T-helper 2 cell treated with Interferon-gamma antibody and Interleukin-4, amounts not matched to agents 5 μg/mL and 100 μg/mL, for 36 hours (primary cell): ENCODE measurements around the gene IMMP2L.

Source experiments
- DNase-seq: peaks from one replicate; pipeline ENCODE4 v3.0.0; 2021; ENCODE audit warnings: low spot score
- H3K27ac Mint-ChIP-seq: one replicate; pipeline ENCODE4 v1.8.0; 2021; ENCODE audit warnings: mild to moderate bottlenecking, mixed read lengths
- H3K27me3 Mint-ChIP-seq: one replicate; pipeline ENCODE4 v1.8.0; 2021; ENCODE audit warnings: low read depth, mixed read lengths
- H3K36me3 Mint-ChIP-seq: one replicate; pipeline ENCODE4 v1.8.0; 2021; ENCODE audit warnings: low read depth, mixed read lengths
- H3K4me1 Mint-ChIP-seq: one replicate; pipeline ENCODE4 v1.8.0; 2021; ENCODE audit warnings: low read depth, mixed read lengths
- H3K4me3 Mint-ChIP-seq: one replicate; pipeline ENCODE4 v1.8.0; 2022; ENCODE audit warnings: mild to moderate bottlenecking, moderate library complexity, mixed read lengths
- H3K9me3 Mint-ChIP-seq: one replicate; pipeline ENCODE4 v1.8.0; 2021; ENCODE audit warnings: mixed read lengths

The IMMP2L gene

DNA sequence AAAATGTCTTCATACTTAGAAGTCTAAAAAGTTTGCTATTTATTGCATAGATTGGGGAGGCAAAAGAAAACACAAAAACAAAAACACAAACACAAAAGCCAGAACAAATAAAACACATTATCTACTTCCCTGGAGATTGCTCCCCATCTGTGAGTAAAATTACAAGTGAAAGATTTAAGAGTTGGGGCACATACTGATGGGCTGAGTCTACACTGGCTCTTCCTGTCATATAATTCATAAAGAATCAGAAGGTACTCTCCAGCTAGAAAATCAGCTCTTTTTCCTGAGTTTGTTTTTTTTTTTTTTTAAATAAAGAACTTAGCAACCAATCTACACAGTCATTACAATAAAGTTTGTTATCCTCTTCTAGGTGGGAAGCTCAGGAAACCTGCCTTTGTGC, 663.8 kb downstream of the IMMP2L start:
- Mint-ChIP-seq H3K9me3 (peaks cover 23% of the 10 kb centered on the region), H3K27ac (no peak overlapping the region), H3K36me3 (peaks cover 3% of the 10 kb centered on the region), H3K27me3 (no peaks in the 10 kb centered on the region), H3K4me3 (no peak overlapping the region), H3K4me1 (peaks cover 7% of the 10 kb centered on the region)
- DNase-seq, result no peak

GRCh38 chr7:110897538-110897937, 664.8 kb downstream of the IMMP2L start:
- H3K4me3 Mint-ChIP-seq, result no peak overlapping the region

GRCh38 chr7:110894111-110894510, 668.2 kb downstream of the IMMP2L start:
- H3K27ac Mint-ChIP-seq, result no peak overlapping the region
- H3K9me3 Mint-ChIP-seq, result peaks cover 20% of the 10 kb centered on the region
- H3K27me3 Mint-ChIP-seq, result no peaks in the 10 kb centered on the region
- DNase-seq, result no peak
- no peak overlapping the region for H3K4me3 Mint-ChIP-seq
- H3K4me1 Mint-ChIP-seq, result peaks cover 9% of the 10 kb centered on the region
- H3K36me3 Mint-ChIP-seq, result peaks cover 3% of the 10 kb centered on the region

More at GRCh38 chr7:110897538-110897937, 664.8 kb downstream of the IMMP2L start:
- Mint-ChIP-seq H3K9me3 (peaks cover 23% of the 10 kb centered on the region), H3K36me3 (peaks cover 3% of the 10 kb centered on the region), H3K4me1 (peaks cover 2% of the 10 kb centered on the region), H3K27ac (no peak overlapping the region), H3K27me3 (no peaks in the 10 kb centered on the region)
- no peak for DNase-seq

GRCh38 chr7:110891197-110891596, 671.1 kb downstream of the IMMP2L start:
- H3K4me1 Mint-ChIP-seq, result peaks cover 6% of the 10 kb centered on the region
- no peak overlapping the region for H3K27ac Mint-ChIP-seq
- peaks cover 1% of the 10 kb centered on the region for H3K36me3 Mint-ChIP-seq
- DNase-seq, result no peak
- no peaks in the 10 kb centered on the region for H3K27me3 Mint-ChIP-seq
- no peak overlapping the region for H3K4me3 Mint-ChIP-seq
- H3K9me3 Mint-ChIP-seq, result peaks cover 11% of the 10 kb centered on the region

- Mint-ChIP-seq H3K4me3 (no peak overlapping the region), H3K9me3 (peaks cover 11% of the 10 kb centered on the region), H3K27ac (peak overlapping the region; percentile 0), H3K36me3 (no peaks in the 10 kb centered on the region), H3K27me3 (no peaks in the 10 kb centered on the region), H3K4me1 (peaks cover 6% of the 10 kb centered on the region)
- DNase-seq, result no peak
Measured at GRCh38 chr7:110890101-110890500, 672.2 kb downstream of the IMMP2L start.

DNA sequence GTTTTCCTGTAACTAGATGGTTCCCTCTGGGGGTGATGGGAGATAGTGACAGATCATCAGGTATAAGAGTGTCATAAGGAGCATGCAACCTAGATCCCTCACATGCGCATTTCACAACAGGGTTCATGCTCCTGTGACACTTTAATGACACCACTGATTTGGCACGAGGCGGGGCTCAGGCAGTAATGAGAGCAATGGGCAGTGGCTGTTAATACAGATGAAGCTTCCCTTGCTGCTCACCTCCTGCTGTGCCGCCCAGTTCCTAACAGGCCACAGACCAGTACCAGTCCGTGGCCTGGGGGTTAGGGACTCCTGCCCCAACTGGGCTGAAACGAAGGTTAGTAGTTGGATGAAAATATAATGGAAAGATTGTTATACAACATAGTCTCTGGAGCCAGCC, 673.0 kb downstream of the IMMP2L start:
- Mint-ChIP-seq H3K9me3 (peaks cover 7% of the 10 kb centered on the region), H3K27me3 (no peaks in the 10 kb centered on the region)

GRCh38 chr7:110888641-110889040, 673.7 kb downstream of the IMMP2L start:
- H3K4me3 Mint-ChIP-seq, result no peak overlapping the region
- no peak for DNase-seq
- no peaks in the 10 kb centered on the region for H3K9me3 Mint-ChIP-seq
- no peaks in the 10 kb centered on the region for H3K36me3 Mint-ChIP-seq
- no peak overlapping the region for H3K27ac Mint-ChIP-seq
- peaks cover 6% of the 10 kb centered on the region for H3K4me1 Mint-ChIP-seq
- no peaks in the 10 kb centered on the region for H3K27me3 Mint-ChIP-seq

More for the DNA sequence above, 673.0 kb downstream of the IMMP2L start:
- Mint-ChIP-seq H3K4me1 (peaks cover 6% of the 10 kb centered on the region), H3K27ac (no peak overlapping the region), H3K4me3 (no peak overlapping the region), H3K36me3 (no peaks in the 10 kb centered on the region)
- no peak for DNase-seq

DNA sequence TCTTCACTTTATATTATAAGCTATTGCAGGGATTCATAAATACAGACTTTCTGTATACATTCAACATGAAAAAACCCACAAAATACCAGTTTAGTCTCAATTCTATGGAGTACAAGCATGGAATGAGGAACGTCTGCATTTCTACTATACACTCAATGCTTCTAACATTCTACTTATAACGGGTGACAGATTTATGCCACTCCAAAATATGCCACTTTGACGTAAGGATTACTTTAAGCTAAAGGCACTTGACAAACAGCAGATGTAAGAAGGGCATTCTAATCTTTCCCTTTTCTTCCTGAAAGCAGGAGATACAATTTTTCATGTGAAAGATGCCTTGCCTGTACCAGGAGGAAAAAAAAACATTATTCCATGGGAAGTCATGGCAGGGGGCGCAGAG, 676.8 kb downstream of the IMMP2L start:
- Mint-ChIP-seq H3K9me3 (no peaks in the 10 kb centered on the region), H3K36me3 (no peaks in the 10 kb centered on the region), H3K27ac (no peak overlapping the region), H3K4me1 (peaks cover 9% of the 10 kb centered on the region), H3K27me3 (no peaks in the 10 kb centered on the region), H3K4me3 (no peak overlapping the region)
- DNase-seq, result no peak

- H3K9me3 Mint-ChIP-seq, result no peaks in the 10 kb centered on the region
- H3K27ac Mint-ChIP-seq, result no peak overlapping the region
- no peak for DNase-seq
- H3K4me1 Mint-ChIP-seq, result peaks cover 7% of the 10 kb centered on the region
- no peak overlapping the region for H3K4me3 Mint-ChIP-seq
- H3K36me3 Mint-ChIP-seq, result no peaks in the 10 kb centered on the region
- H3K27me3 Mint-ChIP-seq, result no peaks in the 10 kb centered on the region
Measured at GRCh38 chr7:110881721-110882120, 680.6 kb downstream of the IMMP2L start.

DNA sequence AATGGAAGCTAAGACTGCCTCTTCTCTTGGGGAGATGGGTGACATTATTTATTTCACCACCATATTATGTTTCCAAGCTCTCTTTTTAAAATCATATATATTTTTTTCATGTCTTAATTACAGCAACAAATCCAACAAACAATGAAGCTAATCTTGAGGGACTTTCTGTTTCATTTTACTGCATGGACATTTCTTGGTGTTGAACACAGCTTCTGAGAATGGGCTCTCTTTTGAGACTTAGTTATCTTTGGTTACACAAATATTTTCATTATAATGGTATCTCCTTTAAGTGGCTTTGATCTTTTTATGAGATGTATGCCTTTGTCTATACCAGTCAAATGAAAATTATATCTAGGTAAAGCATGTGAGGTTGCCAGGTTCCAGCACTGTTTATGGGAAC, 681.3 kb downstream of the IMMP2L start:
- Mint-ChIP-seq H3K27ac (no peak overlapping the region), H3K4me3 (no peak overlapping the region), H3K9me3 (no peaks in the 10 kb centered on the region), H3K4me1 (peaks cover 7% of the 10 kb centered on the region), H3K36me3 (no peaks in the 10 kb centered on the region), H3K27me3 (no peaks in the 10 kb centered on the region)
- DNase-seq, result no peak

GRCh38 chr7:110877016-110877415, 685.3 kb downstream of the IMMP2L start:
- H3K27me3 Mint-ChIP-seq, result no peaks in the 10 kb centered on the region
- no peak for DNase-seq
- H3K27ac Mint-ChIP-seq, result no peak overlapping the region
- H3K36me3 Mint-ChIP-seq, result no peaks in the 10 kb centered on the region
- peaks cover 6% of the 10 kb centered on the region for H3K4me1 Mint-ChIP-seq
- H3K4me3 Mint-ChIP-seq, result no peak overlapping the region
- peaks cover 4% of the 10 kb centered on the region for H3K9me3 Mint-ChIP-seq

- H3K4me1 Mint-ChIP-seq, result peaks cover 1% of the 10 kb centered on the region
- peaks cover 4% of the 10 kb centered on the region for H3K9me3 Mint-ChIP-seq
- H3K27me3 Mint-ChIP-seq, result no peaks in the 10 kb centered on the region
- DNase-seq, result no peak
- no peak overlapping the region for H3K27ac Mint-ChIP-seq
- no peaks in the 10 kb centered on the region for H3K36me3 Mint-ChIP-seq
- no peak overlapping the region for H3K4me3 Mint-ChIP-seq
Measured at GRCh38 chr7:110875346-110875745, 686.9 kb downstream of the IMMP2L start.

- Mint-ChIP-seq H3K27me3 (no peaks in the 10 kb centered on the region), H3K36me3 (no peaks in the 10 kb centered on the region), H3K4me1 (peaks cover 1% of the 10 kb centered on the region), H3K4me3 (no peak overlapping the region), H3K9me3 (peaks cover 4% of the 10 kb centered on the region), H3K27ac (no peak overlapping the region)
- no peak for DNase-seq
Measured at GRCh38 chr7:110871856-110872255, 690.4 kb downstream of the IMMP2L start.

- Mint-ChIP-seq H3K27ac (no peak overlapping the region), H3K27me3 (no peaks in the 10 kb centered on the region), H3K9me3 (peaks cover 4% of the 10 kb centered on the region), H3K36me3 (peaks cover 2% of the 10 kb centered on the region), H3K4me3 (no peak overlapping the region), H3K4me1 (peaks cover 1% of the 10 kb centered on the region)
- DNase-seq, result no peak
Measured at GRCh38 chr7:110870926-110871325, 691.4 kb downstream of the IMMP2L start.

- H3K4me3 Mint-ChIP-seq, result no peak overlapping the region
- no peaks in the 10 kb centered on the region for H3K9me3 Mint-ChIP-seq
- peaks cover 2% of the 10 kb centered on the region for H3K36me3 Mint-ChIP-seq
- no peaks in the 10 kb centered on the region for H3K27me3 Mint-ChIP-seq
- no peak overlapping the region for H3K27ac Mint-ChIP-seq
- no peaks in the 10 kb centered on the region for H3K4me1 Mint-ChIP-seq
- no peak for DNase-seq
Measured at GRCh38 chr7:110868458-110868857, 693.8 kb downstream of the IMMP2L start.
